SK-N-SH treated with all-trans-retinoic acid at 6 μM for 48 hours (cell line): Measurements from ENCODE around the gene MED4.

Source experiments
- ATAC-seq: fragments of 200-7000 bp; cut with Tn5 transposase; 3 replicates; pipeline ENCODE4 v1.9.1; 2020; ENCODE audit warnings: mild to moderate bottlenecking, moderate library complexity
- BACH2 ChIP-seq: fragments of 250-450 bp; sonication (Bioruptor Pico); IDR thresholded peaks from 2 replicates; pipeline ENCODE4 v1.9.0; 2021; ENCODE audit warnings: mild to moderate bottlenecking, borderline replicate concordance
- CREB5 ChIP-seq: fragments of 250-450 bp; sonication (Bioruptor Pico); IDR thresholded peaks from 2 replicates; pipeline ENCODE4 v1.5.1; 2020; ENCODE audit warnings: low read depth, mild to moderate bottlenecking, moderate library complexity
- CSDC2 ChIP-seq: fragments of 250-450 bp; sonication (Bioruptor Pico); IDR thresholded peaks from 2 replicates; pipeline ENCODE4 v1.5.0; 2020; ENCODE audit warnings: mild to moderate bottlenecking, moderate library complexity
- CSRNP3 ChIP-seq: fragments of 250-450 bp; sonication (Bioruptor Pico); IDR thresholded peaks from 2 replicates; pipeline ENCODE4 v1.5.1; 2021; ENCODE audit warnings: mild to moderate bottlenecking, moderate library complexity
- ESRRG ChIP-seq: fragments of 250-450 bp; sonication (Bioruptor Pico); IDR thresholded peaks from 2 replicates; pipeline ENCODE4 v1.6.1; 2021; ENCODE audit warnings: mild to moderate bottlenecking
- GLIS3 ChIP-seq: fragments of 250-450 bp; sonication (Bioruptor Pico); IDR thresholded peaks from 2 replicates; pipeline ENCODE4 v1.5.0; 2020; ENCODE audit warnings: mild to moderate bottlenecking, moderate library complexity
- ISL1 ChIP-seq: fragments of 250-450 bp; sonication (Bioruptor Pico); IDR thresholded peaks from 2 replicates; pipeline ENCODE4 v2.1.2; 2022; ENCODE audit warnings: mild to moderate bottlenecking, moderate library complexity
- OSR1 ChIP-seq: fragments of 250-450 bp; sonication (Bioruptor Pico); IDR thresholded peaks from 2 replicates; pipeline ENCODE4 v1.8.0; 2022; ENCODE audit warnings: moderate library complexity, mild to moderate bottlenecking, inconsistent platforms
- PATZ1 ChIP-seq: fragments of 250-450 bp; sonication (Bioruptor Pico); IDR thresholded peaks from 2 replicates; pipeline ENCODE4 v1.8.0; 2020; ENCODE audit warnings: mild to moderate bottlenecking, moderate library complexity, borderline replicate concordance
- PPARA ChIP-seq: fragments of 250-450 bp; sonication (Bioruptor Pico); IDR thresholded peaks from 2 replicates; pipeline ENCODE4 v1.5.0; 2020; ENCODE audit warnings: mild to moderate bottlenecking, borderline replicate concordance
- RARB ChIP-seq: fragments of 250-450 bp; sonication (Bioruptor Pico); IDR thresholded peaks from 2 replicates; pipeline ENCODE4 v1.8.0; 2021; ENCODE audit warnings: mild to moderate bottlenecking, moderate library complexity
- SNAI2 ChIP-seq: fragments of 250-450 bp; sonication (Bioruptor Pico); IDR thresholded peaks from 2 replicates; pipeline ENCODE4 v1.5.0; 2020; ENCODE audit warnings: mild to moderate bottlenecking, moderate library complexity
- TCF4 ChIP-seq: fragments of 250-450 bp; sonication (Bioruptor Pico); IDR thresholded peaks from 2 replicates; pipeline ENCODE4 v1.8.0; 2021; ENCODE audit warnings: mild to moderate bottlenecking, moderate library complexity, borderline replicate concordance
- TSHZ2 ChIP-seq: fragments of 250-450 bp; sonication (Bioruptor Pico); IDR thresholded peaks from 2 replicates; pipeline ENCODE4 v1.5.0; 2020; ENCODE audit warnings: mild to moderate bottlenecking, moderate library complexity
- ZC3H10 ChIP-seq: fragments of 250-450 bp; sonication (Bioruptor Pico); IDR thresholded peaks from 2 replicates; pipeline ENCODE4 v1.5.1; 2021; ENCODE audit warnings: mild to moderate bottlenecking, moderate library complexity
- ZFP3 ChIP-seq: fragments of 250-450 bp; sonication (Bioruptor Pico); IDR thresholded peaks from 2 replicates; pipeline ENCODE4 v1.5.0; 2020; ENCODE audit warnings: mild to moderate bottlenecking, moderate library complexity
- ZFP30 ChIP-seq: fragments of 450-650 bp; formaldehyde crosslinking; IDR thresholded peaks from 2 replicates; pipeline ENCODE4 v1.5.0; 2022; ENCODE audit warnings: mild to moderate bottlenecking, moderate library complexity
- ZNF565 ChIP-seq: fragments of 450-650 bp; formaldehyde crosslinking; conservative IDR thresholded peaks from 2 replicates; pipeline ENCODE4 v1.5.0; 2020; ENCODE audit warnings: low read depth, mild to moderate bottlenecking, moderate library complexity
- ZNF70 ChIP-seq: fragments of 450-650 bp; formaldehyde crosslinking; IDR thresholded peaks from 2 replicates; pipeline ENCODE4 v1.5.0; 2020; ENCODE audit warnings: mild to moderate bottlenecking, moderate library complexity
- ZNF8 ChIP-seq: fragments of 450-650 bp; formaldehyde crosslinking; IDR thresholded peaks from 2 replicates; pipeline ENCODE4 v1.5.0; 2020; ENCODE audit warnings: mild to moderate bottlenecking, moderate library complexity

The MED4 gene

GRCh38 chr13:48070942-48071341, 24.0 kb downstream of the MED4 start:
- TF ChIP-seq GLIS3 (CRISPR knock-in tag) (no peak), ESRRG (CRISPR knock-in tag) (no peak)
- ATAC-seq = no peak

GRCh38 chr13:48069573-48069972, 25.3 kb downstream of the MED4 start:
- TF ChIP-seq PATZ1 (CRISPR knock-in tag) (no peak), PPARA (CRISPR knock-in tag) (no peak), ZFP30 (CRISPR knock-in tag) (no peak), CSRNP3 (CRISPR knock-in tag) (no peak), ZNF8 (no peak), ESRRG (CRISPR knock-in tag) (no peak), TSHZ2 (no peak), SNAI2 (CRISPR knock-in tag) (no peak), BACH2 (CRISPR knock-in tag) (no peak), ISL1 (CRISPR knock-in tag) (no peak), RARB (no peak), CREB5 (no peak), GLIS3 (CRISPR knock-in tag) (no peak), ZC3H10 (CRISPR knock-in tag) (no peak), CSDC2 (CRISPR knock-in tag) (no peak), TCF4 (no peak), ZNF565 (no peak)
- no peak for ATAC-seq

- no peak for ATAC-seq
- no peak for TF ChIP-seq ISL1 (CRISPR knock-in tag)
- no peak for TF ChIP-seq TSHZ2
- no peak for TF ChIP-seq CREB5
- TF ChIP-seq ZNF70 = no peak
- TF ChIP-seq OSR1 (CRISPR knock-in tag) = no peak
- TF ChIP-seq TCF4 = no peak
- no peak for TF ChIP-seq ZFP3 (CRISPR knock-in tag)
- TF ChIP-seq PPARA (CRISPR knock-in tag) = no peak
- TF ChIP-seq GLIS3 (CRISPR knock-in tag) = no peak
- no peak for TF ChIP-seq CSDC2 (CRISPR knock-in tag)
- no peak for TF ChIP-seq ZNF8
- no peak for TF ChIP-seq ZNF565
- no peak for TF ChIP-seq RARB
- no peak for TF ChIP-seq PATZ1 (CRISPR knock-in tag)
- no peak for TF ChIP-seq ZFP30 (CRISPR knock-in tag)
- no peak for TF ChIP-seq CSRNP3 (CRISPR knock-in tag)
Observed at GRCh38 chr13:48068952-48069351, 26.0 kb downstream of the MED4 start.
